Measurements from ENCODE around the gene CEP70. TPM values are rescaled to one million over a fixed set of nuclear protein-coding genes. Genes with fewer than 3 reads are reported as not detected.
"Not testable (repeated sequence)": the region's sequence is repeated elsewhere in the genome, so short reads cannot be mapped to it uniquely, and the experiment has no call there.

The CEP70 gene
- polyA plus RNA-seq, 1 experiment, result 14.6 TPM

DNA sequence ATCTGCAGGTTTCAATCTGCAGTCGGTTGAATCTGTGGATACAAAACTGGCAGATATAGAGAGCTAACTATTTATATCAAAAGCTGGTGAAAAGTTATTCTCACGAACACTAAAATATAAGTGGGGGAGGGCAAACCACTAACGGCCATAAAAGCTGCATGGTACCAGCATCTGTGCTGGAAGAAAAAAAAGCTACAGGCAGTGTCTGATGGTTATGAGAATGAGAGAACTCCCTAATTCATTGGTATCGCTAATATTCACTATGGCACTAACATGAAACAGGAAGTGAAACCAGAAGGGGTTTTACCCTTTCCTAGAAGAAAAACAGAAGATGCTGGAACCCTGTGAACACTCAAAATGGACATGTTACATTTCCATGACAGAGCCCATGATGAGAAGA lies 15.9 kb downstream of the CEP70 start:
- H3K9me3 ChIP-seq (ENCODE audit: control insufficient read depth, insufficient read depth, low read length), result peaks cover 5% of the 10 kb centered on the region
- TF ChIP-seq CTCF (IDR thresholded peaks at IDR 0.05; ENCODE audit: low read depth, low read length), result no peak
- no peaks in the 10 kb centered on the region for H3K27me3 ChIP-seq (ENCODE audit: control insufficient read depth, insufficient read depth, low read length)
- no peak overlapping the region for H3K4me3 ChIP-seq (ENCODE audit: low read depth, low read length)
- ChIA-PET CTCF (interaction anchor here (1.5 to 19.2 kb wide), 2 partner anchors 18 to 341 kb away, joined by 4 to 560 read pairs; no protein-coding TSS in a partner anchor), POLR2A (no interaction called here)
- H3K27ac ChIP-seq (ENCODE audit: low read depth, low read length), result no peak overlapping the region
- no peak for DNase-seq (ENCODE audit: low read depth, low spot score)

- DNase-seq (ENCODE audit: low read depth, low spot score), result no peak
- Histone ChIP-seq H3K27me3 (ENCODE audit: control insufficient read depth, insufficient read depth, low read length) (no peaks in the 10 kb centered on the region), H3K27ac (ENCODE audit: low read depth, low read length) (no peak overlapping the region), H3K4me3 (ENCODE audit: low read depth, low read length) (no peak overlapping the region), H3K9me3 (ENCODE audit: control insufficient read depth, insufficient read depth, low read length) (peaks cover 5% of the 10 kb centered on the region)
- ChIA-PET CTCF (interaction anchor here (0.9 kb wide), 1 partner anchor 350 kb away, joined by 3 read pairs; no protein-coding TSS in a partner anchor), POLR2A (no interaction called here)
- TF ChIP-seq CTCF (IDR thresholded peaks at IDR 0.05; ENCODE audit: low read depth, low read length), result no peak
Observed at GRCh38 chr3:138573138-138573537, 20.9 kb downstream of the CEP70 start.

GRCh38 chr3:138569624-138570023 lies 24.4 kb downstream of the CEP70 start:
- H3K27me3 ChIP-seq (ENCODE audit: control insufficient read depth, insufficient read depth, low read length); DNase-seq (ENCODE audit: low read depth, low spot score); H3K4me3 ChIP-seq (ENCODE audit: low read depth, low read length); POLR2A ChIA-PET; H3K27ac ChIP-seq (ENCODE audit: low read depth, low read length); H3K9me3 ChIP-seq (ENCODE audit: control insufficient read depth, insufficient read depth, low read length): not testable (repeated sequence)
- CTCF ChIA-PET, result interaction anchor here (1.6 kb wide), 1 partner anchor 354 kb away, joined by 5 read pairs; no protein-coding TSS in a partner anchor

GRCh38 chr3:138569090-138569489 lies 25.0 kb downstream of the CEP70 start:
- H3K4me3 ChIP-seq (ENCODE audit: low read depth, low read length), result no peak overlapping the region
- CTCF ChIA-PET, result no interaction called here
- peaks cover 3% of the 10 kb centered on the region for H3K9me3 ChIP-seq (ENCODE audit: control insufficient read depth, insufficient read depth, low read length)
- no peak overlapping the region for H3K27ac ChIP-seq (ENCODE audit: low read depth, low read length)
- DNase-seq (ENCODE audit: low read depth, low spot score), result no peak
- H3K27me3 ChIP-seq (ENCODE audit: control insufficient read depth, insufficient read depth, low read length), result no peaks in the 10 kb centered on the region
- no peak for TF ChIP-seq CTCF (IDR thresholded peaks at IDR 0.05; ENCODE audit: low read depth, low read length)
- POLR2A ChIA-PET, result no interaction called here

DNA sequence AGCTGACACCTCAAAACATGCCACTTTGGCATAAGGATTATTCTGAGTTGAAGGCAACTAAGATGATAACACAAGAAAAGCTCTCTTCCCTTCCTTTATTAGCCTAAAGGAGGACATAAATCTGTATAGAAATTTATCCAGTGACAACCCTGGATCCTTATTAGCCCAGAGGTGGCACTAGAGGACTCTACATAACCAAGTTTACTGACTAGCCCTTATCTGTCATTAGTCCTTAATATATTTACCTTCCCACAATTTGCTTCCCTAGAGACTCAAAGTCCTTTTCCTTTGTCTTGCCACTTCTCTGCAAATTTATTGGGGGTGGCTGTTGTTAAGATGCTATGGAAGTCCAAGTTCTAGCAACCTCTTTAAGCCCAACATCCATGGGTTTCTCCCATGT lies 26.7 kb downstream of the CEP70 start:
- Histone ChIP-seq H3K27me3 (ENCODE audit: control insufficient read depth, insufficient read depth, low read length) (no peaks in the 10 kb centered on the region), H3K9me3 (ENCODE audit: control insufficient read depth, insufficient read depth, low read length) (no peaks in the 10 kb centered on the region), H3K4me3 (ENCODE audit: low read depth, low read length) (no peak overlapping the region), H3K27ac (ENCODE audit: low read depth, low read length) (no peak overlapping the region)
- ChIA-PET POLR2A (no interaction called here), CTCF (interaction anchor here (1.2 kb wide), 1 partner anchor 88 kb away, joined by 3 read pairs; no protein-coding TSS in a partner anchor)
- DNase-seq (ENCODE audit: low read depth, low spot score), result no peak
- no peak for TF ChIP-seq CTCF (IDR thresholded peaks at IDR 0.05; ENCODE audit: low read depth, low read length)

DNA sequence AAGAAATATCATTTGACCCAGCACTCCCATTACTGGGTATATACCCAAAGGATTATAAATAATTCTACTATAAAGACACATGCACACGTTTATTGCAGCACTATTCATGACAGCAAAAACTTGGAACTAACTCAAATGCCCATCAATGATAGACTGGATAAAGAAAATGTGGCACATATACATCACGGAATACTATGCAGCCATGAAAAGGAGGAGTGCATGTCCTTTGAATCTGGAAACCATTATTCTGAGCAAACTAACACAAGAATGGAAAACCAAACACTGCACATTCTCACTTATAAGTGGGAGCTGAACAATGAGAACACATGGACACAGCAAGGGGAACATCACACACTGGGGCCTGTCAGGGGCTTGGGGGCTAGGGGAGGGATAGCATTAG lies 27.8 kb downstream of the CEP70 start:
- H3K9me3 ChIP-seq (ENCODE audit: control insufficient read depth, insufficient read depth, low read length); POLR2A ChIA-PET; H3K4me3 ChIP-seq (ENCODE audit: low read depth, low read length); H3K27me3 ChIP-seq (ENCODE audit: control insufficient read depth, insufficient read depth, low read length); H3K27ac ChIP-seq (ENCODE audit: low read depth, low read length); DNase-seq (ENCODE audit: low read depth, low spot score); CTCF ChIA-PET: not testable (repeated sequence)

- POLR2A ChIA-PET, result not testable (repeated sequence)
Observed at GRCh38 chr3:138562902-138563301, 31.2 kb downstream of the CEP70 start.

More at GRCh38 chr3:138562902-138563301, 31.2 kb downstream of the CEP70 start:
- H3K27me3 ChIP-seq (ENCODE audit: control insufficient read depth, insufficient read depth, low read length); DNase-seq (ENCODE audit: low read depth, low spot score); H3K27ac ChIP-seq (ENCODE audit: low read depth, low read length); H3K9me3 ChIP-seq (ENCODE audit: control insufficient read depth, insufficient read depth, low read length); H3K4me3 ChIP-seq (ENCODE audit: low read depth, low read length): not testable (repeated sequence)
- CTCF ChIA-PET, result interaction anchor here (1.8 kb wide), 1 partner anchor 145 kb away, joined by 3 read pairs; no protein-coding TSS in a partner anchor

Data from AG04450 (cell line).